Jurkat, Clone E6-1 (cell line): ENCODE results near the gene SPAST.
A peak's percentile ranks its signal among the peaks of the same experiment; 100 is the strongest.
"Not testable (repeated sequence)": the region's sequence is repeated elsewhere in the genome, so short reads cannot be mapped to it uniquely, and the experiment has no call there.

Source experiments
- DNase-seq: peaks from one replicate; pipeline ENCODE4 v3.0.0-alpha.2; 2011; ENCODE audit warnings: low read depth, low spot score
- H3K4me3 ChIP-seq: 2 replicates; pipeline ENCODE4 v1.5.1; 2011; ENCODE audit warnings: mild to moderate bottlenecking, low read length, control low read depth, moderate library complexity

Gene SPAST

DNA sequence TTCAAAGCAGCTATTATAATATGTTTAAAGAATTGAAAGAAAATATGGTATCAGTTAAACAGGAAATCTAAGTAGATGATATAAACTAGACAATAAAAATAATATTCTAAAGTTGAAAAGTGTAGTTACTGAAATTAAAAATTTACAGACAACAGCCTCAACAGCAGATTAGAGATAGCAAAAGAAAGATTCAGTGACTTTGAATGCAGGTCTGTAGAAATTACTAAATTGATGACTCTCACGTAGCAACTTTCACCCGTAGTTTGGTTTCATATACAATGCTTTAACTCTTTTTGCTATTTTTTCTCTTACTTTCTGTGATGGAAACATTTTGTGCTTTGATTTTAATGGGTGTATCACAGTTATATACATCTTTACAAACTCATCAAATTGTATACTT, 44.8 kb downstream of the SPAST start:
- DNase-seq, result no peak
- H3K4me3 ChIP-seq, result no peak overlapping the region

DNA sequence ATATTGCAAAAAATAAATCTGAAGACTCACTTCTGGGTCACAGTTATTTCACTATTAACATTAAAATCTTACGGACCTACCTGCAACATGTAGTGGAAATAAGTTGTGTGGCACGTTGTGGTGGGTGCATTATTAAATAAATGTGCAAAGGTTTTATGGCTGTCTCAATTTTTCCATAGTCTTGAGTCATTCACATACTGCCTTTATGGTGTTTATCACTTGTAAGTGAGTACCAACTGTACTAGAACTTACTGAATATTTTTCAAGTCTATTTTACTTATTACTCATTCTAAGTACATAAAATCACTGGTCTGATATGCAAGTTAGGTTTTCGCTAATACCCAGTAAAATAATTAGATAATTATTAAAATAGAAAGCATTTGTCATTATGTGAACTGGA, 54.7 kb downstream of the SPAST start:
- DNase-seq, result no peak
- H3K4me3 ChIP-seq, result no peak overlapping the region

DNA sequence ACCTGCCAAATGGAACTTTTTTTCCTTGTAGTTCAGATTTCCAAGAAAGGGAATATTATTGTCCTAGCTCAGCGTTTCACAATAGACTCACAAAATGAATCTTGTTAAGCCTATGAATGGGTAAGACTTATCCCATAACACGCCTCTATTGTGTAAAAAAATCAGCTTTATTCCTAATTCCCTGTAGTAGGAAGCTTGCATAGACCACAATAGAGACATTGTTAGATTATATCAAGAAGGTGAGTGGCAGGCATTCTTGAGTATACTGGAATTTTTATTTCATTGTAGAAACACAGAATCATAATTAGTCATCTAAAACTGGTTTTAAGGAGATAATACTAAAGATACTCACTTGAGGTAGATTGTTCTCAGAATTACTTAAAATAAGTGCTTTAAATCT, 55.8 kb downstream of the SPAST start:
- no peak for DNase-seq

DNA sequence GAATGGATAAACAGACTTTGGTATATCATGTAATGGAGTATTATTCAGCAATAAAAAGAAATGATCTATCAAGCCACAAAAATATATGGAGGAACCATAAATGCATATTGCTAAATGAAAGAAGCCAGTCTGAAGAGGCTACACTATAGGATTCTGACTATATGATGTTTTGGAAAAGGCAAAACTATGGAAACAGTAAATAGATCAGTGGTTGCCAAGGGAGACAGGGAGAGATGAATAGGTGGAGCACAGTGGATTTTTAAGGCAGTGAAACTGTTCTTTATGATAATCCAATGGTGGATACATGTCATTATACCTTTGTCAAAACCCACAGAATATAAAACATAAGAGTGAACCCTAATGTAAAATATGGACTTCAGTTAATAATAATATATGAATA, 61.3 kb downstream of the SPAST start:
- H3K4me3 ChIP-seq, result no peak overlapping the region
- DNase-seq, result no peak

More for the DNA sequence above, 55.8 kb downstream of the SPAST start:
- H3K4me3 ChIP-seq, result no peak overlapping the region

DNA sequence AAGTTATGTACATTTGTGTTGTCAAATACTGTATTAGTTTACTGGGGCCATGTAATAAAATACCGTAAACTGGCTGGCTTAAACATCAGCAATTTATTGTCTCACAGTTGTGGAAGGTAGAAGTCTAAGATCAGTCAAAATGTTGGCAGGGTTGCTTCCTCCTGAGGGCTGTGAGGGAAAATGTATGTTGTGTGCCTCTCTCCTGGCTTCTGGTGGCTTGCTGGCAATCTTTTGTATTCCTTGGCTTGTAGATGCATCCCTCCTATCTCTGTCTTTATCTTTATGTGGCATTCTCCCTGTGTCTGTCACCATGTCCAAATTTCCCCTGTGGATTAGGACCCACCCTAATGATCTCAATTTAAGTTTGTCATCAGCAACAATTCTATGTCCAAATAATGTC, 65.3 kb downstream of the SPAST start:
- H3K4me3 ChIP-seq, result no peak overlapping the region
- no peak for DNase-seq

DNA sequence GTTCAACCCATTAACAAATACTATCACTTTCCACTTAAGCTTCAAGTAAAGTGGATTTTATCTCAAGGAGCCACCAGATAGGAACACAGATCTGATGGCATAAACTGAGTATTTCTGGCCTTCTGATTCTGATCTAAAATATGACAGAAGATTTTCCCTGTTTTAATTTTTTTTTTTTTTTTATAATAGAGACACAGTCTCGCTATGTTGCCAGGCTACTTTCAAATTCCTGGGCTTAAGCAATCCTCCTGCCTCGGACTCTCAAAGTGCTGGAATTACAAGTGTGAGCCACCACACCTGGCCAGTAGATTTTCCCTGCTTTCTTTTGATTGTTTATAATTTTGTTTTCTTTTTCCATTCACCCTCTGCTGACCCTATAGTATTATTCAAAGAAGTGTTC, 65.7 kb downstream of the SPAST start:
- H3K4me3 ChIP-seq, result no peak overlapping the region
- no peak for DNase-seq

DNA sequence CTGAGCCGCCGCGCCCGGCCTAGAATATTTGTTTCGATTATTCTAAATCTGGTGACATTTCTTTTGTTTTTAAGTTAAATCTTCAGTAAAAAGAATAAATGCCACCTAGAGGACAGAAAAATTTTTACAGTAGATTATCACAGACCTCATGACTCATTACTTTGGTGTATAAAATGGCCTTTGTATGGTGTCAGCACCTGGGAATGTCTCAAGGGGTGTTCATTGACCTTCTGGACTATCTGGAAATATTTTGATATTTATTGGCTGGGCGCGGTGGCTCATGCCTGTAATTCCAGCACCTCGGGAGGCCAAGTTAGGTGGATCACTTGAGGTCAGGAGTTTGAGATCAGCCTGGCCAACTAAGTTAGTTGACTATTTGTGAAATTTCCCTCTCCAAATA, 72.1 kb downstream of the SPAST start:
- no peak overlapping the region for H3K4me3 ChIP-seq
- peak; percentile 17 for DNase-seq

DNA sequence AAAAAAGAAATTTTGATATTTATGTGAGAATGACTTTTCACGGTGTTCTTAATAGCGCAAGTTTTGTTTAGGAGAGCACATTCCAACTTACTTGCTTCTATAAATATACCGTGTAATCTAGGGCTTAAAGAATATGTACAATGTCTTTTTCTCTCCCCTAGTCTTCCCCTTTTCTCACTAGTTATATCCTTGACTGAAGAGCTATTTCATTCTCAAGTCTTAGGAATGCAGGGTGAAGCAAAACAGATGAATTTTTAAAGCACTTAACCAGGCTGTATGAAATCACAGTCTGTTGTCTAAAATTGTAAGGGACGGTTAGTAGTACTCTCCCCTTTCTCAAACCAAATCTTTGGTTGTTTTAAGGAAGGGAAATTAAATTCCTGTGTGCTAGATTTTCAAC, 72.7 kb downstream of the SPAST start:
- H3K4me3 ChIP-seq, result no peak overlapping the region
- DNase-seq, result no peak

DNA sequence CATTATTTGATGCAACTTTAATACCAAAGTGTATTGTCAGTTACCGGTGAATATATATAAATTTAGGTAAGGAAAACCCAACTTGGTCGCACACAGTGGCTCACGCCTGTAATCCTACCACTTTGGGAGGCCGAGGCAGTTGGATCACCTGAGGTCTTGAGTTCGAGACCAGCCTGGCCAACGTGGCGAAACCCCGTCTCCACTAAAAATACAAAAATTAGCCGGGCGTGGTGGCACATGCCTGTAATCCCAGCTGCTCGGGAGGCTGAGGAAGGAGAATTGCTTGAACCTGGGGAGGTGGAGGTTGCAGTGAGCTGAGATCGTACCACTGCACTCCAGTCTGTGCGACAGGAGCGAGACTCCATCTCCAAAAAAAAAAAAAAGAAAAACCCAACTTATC, 88.2 kb downstream of the SPAST start:
- DNase-seq, result not testable (repeated sequence)

DNA sequence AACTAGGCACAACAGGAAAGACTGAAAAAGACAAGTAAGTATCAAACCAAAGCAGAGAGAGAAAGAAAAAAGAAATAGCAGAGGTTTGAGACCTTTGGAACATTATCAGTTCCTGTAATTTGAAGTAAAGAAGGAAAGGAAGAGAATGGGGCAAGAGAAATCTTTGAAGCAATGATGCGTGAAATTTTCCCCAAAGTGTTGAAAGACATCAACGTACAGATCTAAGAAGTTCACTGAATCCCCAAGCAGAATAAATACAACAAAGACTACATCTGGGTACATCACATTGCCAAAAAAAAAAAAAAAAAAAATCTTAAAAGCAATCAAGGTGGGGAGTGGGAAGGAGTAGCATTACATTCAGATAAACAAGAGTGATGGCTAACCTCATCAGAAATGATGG, 96.3 kb downstream of the SPAST start:
- H3K4me3 ChIP-seq, result no peak overlapping the region
- DNase-seq, result no peak

More for the DNA sequence above, 88.2 kb downstream of the SPAST start:
- not testable (repeated sequence) for H3K4me3 ChIP-seq

DNA sequence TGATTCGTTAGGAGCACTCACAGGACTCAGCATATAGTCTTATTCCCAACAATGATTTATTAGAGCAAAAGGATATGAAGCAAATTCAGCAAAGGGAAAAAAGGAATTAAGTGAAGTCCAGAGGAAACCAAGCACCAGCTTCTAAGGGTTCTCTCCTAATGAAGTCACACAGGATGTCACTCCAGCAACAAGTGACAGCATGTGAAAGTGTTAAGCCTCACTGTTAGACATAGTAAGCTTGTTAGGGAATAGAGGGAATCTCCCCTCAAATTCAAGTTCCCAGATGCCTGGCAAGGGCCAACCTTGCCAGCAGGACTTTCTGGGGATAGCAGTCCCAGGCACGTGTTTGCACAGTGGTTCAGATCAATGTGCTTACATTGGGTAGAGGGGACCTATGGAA, 97.9 kb downstream of the SPAST start:
- DNase-seq, result no peak
- H3K4me3 ChIP-seq, result no peak overlapping the region

DNA sequence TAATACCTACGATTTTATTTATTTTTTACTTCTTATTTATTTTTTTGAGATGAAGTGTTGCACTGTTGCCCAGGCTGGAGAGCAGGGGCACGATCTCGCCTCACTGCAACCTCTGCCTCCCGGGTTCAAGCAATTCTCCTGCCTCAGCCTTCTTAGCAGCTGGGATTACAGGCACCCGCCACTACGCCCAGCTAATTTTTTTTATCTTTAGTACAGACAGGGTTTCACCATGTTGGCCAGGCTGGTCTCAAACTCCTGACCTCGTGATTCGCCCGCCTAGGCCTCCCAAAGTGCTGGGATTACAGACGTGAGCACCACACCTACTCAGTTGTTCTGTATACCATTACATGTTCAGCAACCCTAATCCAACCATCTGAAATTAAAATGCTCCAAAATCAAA, 100.9 kb downstream of the SPAST start:
- not testable (repeated sequence) for H3K4me3 ChIP-seq, DNase-seq

DNA sequence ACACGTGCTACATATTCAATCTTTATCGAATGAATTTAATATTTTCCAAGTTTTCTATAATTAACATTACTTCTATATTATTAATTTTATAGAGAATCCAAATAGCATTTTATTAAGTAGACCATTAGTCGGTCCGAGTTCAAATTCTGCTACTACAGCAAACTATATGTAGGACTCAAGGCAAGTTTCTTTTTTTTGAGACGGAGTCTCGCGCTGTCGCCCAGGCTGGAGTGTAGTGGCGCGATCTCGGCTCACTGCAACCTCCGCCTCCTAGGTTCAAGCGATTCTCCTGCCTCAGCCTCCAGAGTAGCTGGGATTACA, 101.6 kb downstream of the SPAST start:
- H3K4me3 ChIP-seq, result peak overlapping the region; percentile 78
- not testable (repeated sequence) for DNase-seq

DNA sequence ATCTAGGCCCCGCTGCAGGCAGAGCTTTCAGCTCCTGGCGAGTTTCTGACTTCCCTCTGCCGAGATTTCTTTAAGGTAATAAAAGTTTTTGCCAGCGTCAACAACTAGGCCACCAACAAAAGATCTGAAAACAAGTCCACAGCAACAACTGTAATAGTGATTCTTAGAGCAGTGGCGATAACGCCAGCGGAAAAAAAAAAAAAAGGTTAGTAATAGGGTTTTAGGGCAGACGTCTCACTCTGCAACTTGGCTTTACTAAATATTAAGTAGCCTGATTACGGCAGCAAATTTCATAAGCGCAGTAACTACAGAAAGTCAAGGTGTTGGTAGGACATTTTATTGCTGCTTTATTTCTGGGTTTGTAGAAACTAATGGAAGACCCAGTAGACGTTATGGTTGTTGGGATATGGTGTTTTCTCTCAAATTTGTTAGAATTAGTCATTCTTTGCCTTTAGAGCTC, 102.8 kb downstream of the SPAST start:
- DNase-seq, result no peak
- H3K4me3 ChIP-seq, result peak overlapping the region; percentile 78

DNA sequence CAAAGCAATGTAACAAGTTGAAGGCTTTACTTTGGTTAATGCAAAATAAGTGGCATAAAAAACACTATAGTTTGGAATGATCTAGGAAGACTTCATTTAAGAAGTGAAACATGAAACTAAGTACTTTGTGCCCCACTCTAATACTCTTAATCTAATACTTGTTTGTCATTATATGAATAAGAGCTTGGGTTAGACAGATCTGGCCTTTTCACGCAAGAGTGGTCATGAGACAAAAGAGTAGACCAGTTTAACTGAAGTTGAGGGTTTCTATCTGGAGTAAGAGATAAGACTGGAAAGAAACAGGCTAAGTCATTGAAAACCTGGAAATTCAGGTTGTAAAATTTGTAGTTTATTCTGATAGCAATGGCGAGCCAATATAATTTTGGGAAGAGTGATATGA, 105.2 kb downstream of the SPAST start:
- DNase-seq, result no peak
- H3K4me3 ChIP-seq, result no peak overlapping the region

DNA sequence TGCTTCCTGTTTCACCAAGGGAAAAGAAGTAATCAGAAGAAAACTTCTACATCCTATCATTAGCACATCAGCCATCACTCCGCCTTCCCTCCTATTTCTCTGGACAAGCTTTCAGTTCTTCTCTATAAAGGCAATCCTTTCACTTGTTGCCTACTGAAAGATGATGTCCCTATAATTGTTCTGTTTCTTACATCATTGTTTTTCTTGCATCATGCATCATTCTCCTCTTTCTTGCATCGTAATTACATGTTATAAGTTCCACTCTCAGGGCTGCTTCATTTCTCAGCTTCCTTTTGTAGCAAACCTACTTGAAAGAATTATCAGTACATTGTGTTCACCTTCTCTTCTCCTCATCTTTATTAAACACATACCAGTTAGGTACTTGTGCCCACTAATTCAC, 109.5 kb downstream of the SPAST start:
- H3K4me3 ChIP-seq, result no peak overlapping the region
- DNase-seq, result no peak

DNA sequence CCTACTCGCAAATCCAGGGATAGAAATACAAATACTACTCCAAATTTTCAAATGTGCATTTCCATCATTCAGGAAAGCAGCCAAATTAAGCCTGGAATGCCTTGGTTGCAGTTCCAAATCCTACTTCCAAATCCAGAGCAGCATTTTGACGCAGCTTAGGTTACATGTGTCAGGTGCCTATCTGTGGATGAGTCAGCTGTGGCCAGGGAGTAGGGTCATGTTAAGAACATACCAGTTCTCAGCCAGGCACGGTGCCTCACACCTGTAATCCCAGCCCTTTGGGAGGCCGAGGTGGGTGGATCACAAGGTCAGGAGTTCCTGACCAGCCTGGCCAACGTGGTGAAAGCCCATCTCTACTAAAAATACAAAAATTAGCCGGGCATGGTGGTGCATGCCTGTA, 119.3 kb downstream of the SPAST start:
- H3K4me3 ChIP-seq, result no peak overlapping the region
- no peak for DNase-seq

DNA sequence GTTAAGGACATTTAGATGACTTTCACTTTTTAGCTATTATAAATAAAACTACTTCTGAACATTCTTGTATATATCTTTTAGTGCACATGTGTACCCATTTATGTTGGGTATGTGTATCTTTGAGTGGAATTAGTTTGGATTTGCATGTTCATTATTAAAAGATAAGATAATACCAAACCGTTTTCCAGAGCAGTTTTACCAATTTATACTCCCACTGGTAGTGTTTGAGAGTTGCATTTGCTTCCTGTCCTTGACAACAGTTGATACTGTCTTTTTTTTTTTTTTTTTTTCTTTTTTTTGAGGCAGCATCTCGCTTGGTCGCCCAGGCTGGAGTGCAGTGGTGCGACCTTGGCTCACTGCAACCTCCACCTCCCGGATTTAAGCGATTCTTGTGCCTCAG, 125.7 kb downstream of the SPAST start:
- DNase-seq, result no peak
- no peak overlapping the region for H3K4me3 ChIP-seq

DNA sequence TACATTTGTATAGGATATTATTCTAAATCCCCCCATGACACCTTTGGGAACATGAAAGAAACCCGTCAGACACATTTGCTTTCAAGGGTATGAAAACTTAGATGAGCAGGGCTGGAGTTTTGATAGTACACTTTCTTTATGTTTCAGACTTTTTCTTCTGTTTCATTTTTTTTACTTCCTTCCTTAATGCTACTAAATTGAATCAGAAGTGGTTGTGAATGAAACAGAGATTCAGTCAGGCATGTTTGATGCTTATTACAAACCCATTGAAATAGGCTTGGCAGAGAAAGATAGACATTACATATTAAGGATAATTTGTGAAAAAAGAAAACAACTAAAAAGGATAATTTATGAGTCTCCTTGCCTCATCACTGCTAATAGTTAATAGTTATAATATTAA, 129.1 kb downstream of the SPAST start:
- DNase-seq, result no peak
- no peak overlapping the region for H3K4me3 ChIP-seq

DNA sequence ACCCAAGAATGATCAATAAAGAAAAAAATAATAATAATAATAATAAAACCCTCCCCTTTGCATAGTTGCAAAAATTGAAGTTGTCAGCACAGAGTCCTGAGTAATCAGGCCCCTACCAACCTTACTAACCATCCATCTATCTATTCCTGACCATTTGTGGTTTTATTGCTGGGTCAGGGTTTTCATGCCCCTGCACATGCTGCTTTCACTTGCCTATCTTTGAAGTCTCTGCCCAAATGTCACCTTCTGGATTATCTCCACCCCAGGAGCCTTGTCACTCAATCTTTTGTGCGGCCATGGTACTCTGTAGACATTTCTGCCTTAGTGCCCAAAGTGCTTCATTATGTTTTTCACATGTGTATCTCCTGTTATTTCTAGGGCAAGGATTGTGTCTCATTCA, 137.5 kb downstream of the SPAST start:
- no peak for DNase-seq
- H3K4me3 ChIP-seq, result no peak overlapping the region

DNA sequence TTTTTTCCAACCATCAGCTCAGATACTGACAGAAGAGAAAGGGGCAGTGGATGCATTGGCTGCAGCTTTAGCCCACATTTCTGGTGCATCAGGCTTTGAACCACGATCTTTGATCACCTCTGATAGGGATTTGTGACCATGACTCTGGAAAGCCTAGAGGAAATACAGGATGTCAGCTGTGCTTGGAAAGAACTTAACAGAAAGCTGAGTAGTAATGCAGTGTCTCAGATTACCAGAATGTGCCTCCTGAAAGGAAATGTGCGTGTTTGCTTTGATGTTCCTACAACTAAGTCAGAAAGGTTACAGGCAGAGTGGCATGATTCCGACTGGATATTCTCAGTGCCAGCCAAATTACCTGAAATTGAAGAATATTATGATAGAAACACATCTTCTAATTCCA, 140.1 kb downstream of the SPAST start:
- H3K4me3 ChIP-seq, DNase-seq: not testable (repeated sequence)
